HepG2 (cell line): ENCODE data around the gene MTA1.
A peak's percentile ranks its signal among the peaks of the same experiment; 100 is the strongest.

Experiments used
- EP300 ChIP-seq, 3 experiments: sonication (generic) in 1 of 3; formaldehyde crosslinking in 1 of 3; IDR thresholded peaks; 2 replicates each; pipeline versions ENCODE4 v1.5.1 to v1.6.1; 2011 to 2020; ENCODE audit warnings: low read depth in 2 of 3, low read length in 2 of 3, borderline replicate concordance in 1 of 3, improper control_type of control experiment in 1 of 3, mild to moderate bottlenecking in 1 of 3, missing genetic modification reagents in 1 of 3, moderate library complexity in 1 of 3
- EZH2 ChIP-seq: conservative IDR thresholded peaks from 2 replicates; pipeline ENCODE4 v1.6.1; 2012; ENCODE audit warnings: mild to moderate bottlenecking, low read depth, low read length, moderate library complexity
- KMT2B ChIP-seq: IDR thresholded peaks from 2 replicates; pipeline ENCODE4 v1.6.1; 2016; ENCODE audit warnings: missing genetic modification reagents, missing compliant biosample characterization
- MAZ ChIP-seq, 2 experiments: sonication (generic) in 1 of 2; formaldehyde crosslinking in 1 of 2; IDR thresholded peaks; 2 replicates each; pipeline versions ENCODE4 v1.5.0 to v1.6.1; 2012 to 2020; ENCODE audit warnings: low read depth in 2 of 2, mild to moderate bottlenecking in 2 of 2, borderline replicate concordance in 1 of 2, improper control_type of control experiment in 1 of 2, low read length in 1 of 2, missing genetic modification reagents in 1 of 2, moderate library complexity in 1 of 2
- SP2 ChIP-seq: sonication (generic); formaldehyde crosslinking; IDR thresholded peaks from 2 replicates; pipeline ENCODE4 v1.5.1; 2020; ENCODE audit warnings: mild to moderate bottlenecking, missing genetic modification reagents
- ZNF124 ChIP-seq: sonication (generic); formaldehyde crosslinking; IDR thresholded peaks from 2 replicates; pipeline ENCODE4 v1.4.0; 2020; ENCODE audit warnings: missing genetic modification reagents

GRCh38 chr14:105414456-105415371, 4.9 kb upstream of the MTA1 start:
- TF ChIP-seq EP300 (IDR thresholded peaks at IDR 0.05; ENCODE audit: low read depth in 2 of 2, low read length in 2 of 2) = no peak
- no peak for TF ChIP-seq EP300 (CRISPR knock-in tag; IDR thresholded peaks at IDR 0.05; ENCODE audit: borderline replicate concordance)
- no peak for TF ChIP-seq EZH2
- TF ChIP-seq ZNF124 (CRISPR knock-in tag) = no peak
- no peak for TF ChIP-seq MAZ (IDR thresholded peaks at IDR 0.05; ENCODE audit: borderline replicate concordance, low read depth, low read length)
- peak; percentile 81 for TF ChIP-seq MAZ (CRISPR knock-in tag; IDR thresholded peaks at IDR 0.05; ENCODE audit: low read depth)
- no peak for TF ChIP-seq KMT2B
- TF ChIP-seq SP2 (CRISPR knock-in tag) = no peak
